ENCODE measurements around the gene EIF2B1.

GRCh38 chr12:123614531-123614930 lies 19.0 kb downstream of the EIF2B1 start:
- TF ChIP-seq EZH2 (optimal IDR thresholded peaks at IDR 0.05; ENCODE audit: low read depth, low read length) (no peak), CTCF (IDR thresholded peaks at IDR 0.05; ENCODE audit: low read length) (no peak), EZH2phosphoT487 (IDR thresholded peaks at IDR 0.05; ENCODE audit: low read length) (no peak)

All from MM.1S (cell line).